HEK293 (cell line): ENCODE data around the gene KRTAP23-1.

Experiments
- CTCF ChIA-PET: fragments of 350-600 bp; formaldehyde crosslinking; extraction: SDS; loops from one replicate; lab custom pipeline; 2021; ENCODE audit warnings: antibody characterized with exemption; lab: Yijun Ruan, JAX
- POLR2A ChIA-PET: fragments of 300-600 bp; formaldehyde crosslinking; extraction: SDS; loops from one replicate; lab custom pipeline; 2020; ENCODE audit warnings: antibody characterized with exemption, inconsistent platforms; lab: Yijun Ruan, JAX
- H3K27ac ChIP-seq: fragments of 200-500 bp; sonication (Bioruptor generic); 2 replicates; pipeline ENCODE4 v1.5.1; 2014; ENCODE audit warnings: low read depth, low read length, control low read depth, inconsistent platforms; ENCODE audit errors: extremely low read depth
- H3K36me3 ChIP-seq, 2 experiments: fragments of 200-500 bp in 1 of 2; sonication (Bioruptor generic) in 1 of 2; 1 replicate in 1 of 2; 2 replicates in 1 of 2; pipeline ENCODE4 v1.5.1; 2014 to 2017; ENCODE audit warnings: inconsistent platforms in 2 of 2, low read length in 2 of 2; ENCODE audit not compliant: control insufficient read depth in 2 of 2, insufficient read depth in 1 of 2
- H3K4me1 ChIP-seq: fragments of 200-500 bp; sonication (Bioruptor generic); 2 replicates; pipeline ENCODE4 v1.5.1; 2014; ENCODE audit warnings: mild to moderate bottlenecking, low read length, inconsistent platforms; ENCODE audit not compliant: control insufficient read depth, insufficient read depth
- H3K4me3 ChIP-seq: 2 replicates; pipeline ENCODE4 v1.5.1; 2011; ENCODE audit warnings: low read depth, mild to moderate bottlenecking, control low read depth, low read length, moderate library complexity
- H3K9me3 ChIP-seq: fragments of 200-500 bp; sonication (Bioruptor generic); 2 replicates; pipeline ENCODE4 v1.5.1; 2014; ENCODE audit warnings: low read depth, low read length, inconsistent platforms; ENCODE audit not compliant: control insufficient read depth, insufficient read depth
- BCL11A ChIP-seq: fragments of 450-650 bp; formaldehyde crosslinking; IDR thresholded peaks from 2 replicates; pipeline ENCODE4 v1.5.1; 2016; ENCODE audit warnings: low read depth, missing biosample characterization, missing genetic modification characterization
- KLF8 ChIP-seq: fragments of 450-650 bp; formaldehyde crosslinking; IDR thresholded peaks from 2 replicates; pipeline ENCODE4 v1.5.1; 2016; ENCODE audit warnings: missing biosample characterization, missing genetic modification characterization
- MYNN ChIP-seq: fragments of 450-650 bp; formaldehyde crosslinking; IDR thresholded peaks from 2 replicates; pipeline ENCODE4 v1.5.1; 2016; ENCODE audit warnings: missing biosample characterization, missing genetic modification characterization, borderline replicate concordance
- PBX3 ChIP-seq: sonication (generic); formaldehyde crosslinking; IDR thresholded peaks from 2 replicates; pipeline ENCODE4 v1.8.1; 2022; ENCODE audit warnings: mild to moderate bottlenecking, moderate library complexity, missing genetic modification reagents
- REST ChIP-seq: fragments of 450-650 bp; formaldehyde crosslinking; IDR thresholded peaks from 2 replicates; pipeline ENCODE4 v1.5.1; 2016; ENCODE audit warnings: missing biosample characterization, missing genetic modification characterization
- ZBTB20 ChIP-seq: fragments of 450-650 bp; formaldehyde crosslinking; IDR thresholded peaks from 2 replicates; pipeline ENCODE4 v1.5.1; 2016; ENCODE audit warnings: missing biosample characterization, missing genetic modification characterization
- ZFP3 ChIP-seq: fragments of 450-650 bp; formaldehyde crosslinking; IDR thresholded peaks from 2 replicates; pipeline ENCODE4 v1.5.1; 2016; ENCODE audit warnings: low read depth, missing biosample characterization, missing genetic modification characterization
- ZFP69B ChIP-seq: fragments of 450-650 bp; formaldehyde crosslinking; IDR thresholded peaks from 2 replicates; pipeline ENCODE4 v1.5.1; 2016; ENCODE audit warnings: missing biosample characterization, missing genetic modification characterization
- ZNF133 ChIP-seq: fragments of 450-650 bp; formaldehyde crosslinking; IDR thresholded peaks from 2 replicates; pipeline ENCODE4 v1.5.1; 2016; ENCODE audit warnings: missing biosample characterization, missing genetic modification characterization
- ZNF148 ChIP-seq: fragments of 450-650 bp; formaldehyde crosslinking; IDR thresholded peaks from 2 replicates; pipeline ENCODE4 v1.5.0; 2017; ENCODE audit warnings: missing biosample characterization, missing genetic modification characterization, borderline replicate concordance
- ZNF155 ChIP-seq: fragments of 450-650 bp; formaldehyde crosslinking; IDR thresholded peaks from 2 replicates; pipeline ENCODE4 v1.5.1; 2016; ENCODE audit warnings: missing biosample characterization, missing genetic modification characterization
- ZNF202 ChIP-seq: fragments of 450-650 bp; formaldehyde crosslinking; IDR thresholded peaks from 2 replicates; pipeline ENCODE4 v1.5.1; 2016; ENCODE audit warnings: missing biosample characterization, missing genetic modification characterization, borderline replicate concordance
- ZNF221 ChIP-seq: fragments of 450-650 bp; formaldehyde crosslinking; IDR thresholded peaks from 2 replicates; pipeline ENCODE4 v1.5.1; 2017; ENCODE audit warnings: missing biosample characterization, missing genetic modification characterization, borderline replicate concordance
- ZNF24 ChIP-seq: fragments of 450-650 bp; formaldehyde crosslinking; IDR thresholded peaks from 2 replicates; pipeline ENCODE4 v1.5.1; 2016; ENCODE audit warnings: missing biosample characterization, missing genetic modification characterization
- ZNF354C ChIP-seq: fragments of 450-650 bp; formaldehyde crosslinking; IDR thresholded peaks from 2 replicates; pipeline ENCODE4 v1.5.1; 2016; ENCODE audit warnings: missing biosample characterization, missing genetic modification characterization, low read depth, borderline replicate concordance
- ZNF398 ChIP-seq: fragments of 450-650 bp; formaldehyde crosslinking; IDR thresholded peaks from 2 replicates; pipeline ENCODE4 v1.5.1; 2017; ENCODE audit warnings: missing biosample characterization, missing genetic modification characterization
- ZNF501 ChIP-seq: fragments of 450-650 bp; formaldehyde crosslinking; IDR thresholded peaks from 2 replicates; pipeline ENCODE4 v1.5.1; 2016; ENCODE audit warnings: missing biosample characterization, missing genetic modification characterization
- ZNF529 ChIP-seq: fragments of 450-650 bp; formaldehyde crosslinking; IDR thresholded peaks from 2 replicates; pipeline ENCODE4 v1.5.1; 2017; ENCODE audit warnings: missing genetic modification characterization, missing biosample characterization; ENCODE audit not compliant: insufficient replicate concordance
- ZNF621 ChIP-seq: fragments of 450-650 bp; formaldehyde crosslinking; IDR thresholded peaks from 2 replicates; pipeline ENCODE4 v1.5.1; 2017; ENCODE audit warnings: missing biosample characterization, missing genetic modification characterization
- ZNF670 ChIP-seq: fragments of 450-650 bp; formaldehyde crosslinking; IDR thresholded peaks from 2 replicates; pipeline ENCODE4 v1.5.1; 2016; ENCODE audit warnings: missing biosample characterization, missing genetic modification characterization, low read depth
- ZNF677 ChIP-seq: fragments of 450-650 bp; IDR thresholded peaks from 2 replicates; pipeline ENCODE4 v1.5.0; 2018; ENCODE audit warnings: missing biosample characterization, mild to moderate bottlenecking, missing genetic modification characterization, moderate library complexity
- ZNF704 ChIP-seq: fragments of 450-650 bp; formaldehyde crosslinking; IDR thresholded peaks from 2 replicates; pipeline ENCODE4 v1.5.1; 2016; ENCODE audit warnings: missing biosample characterization, missing genetic modification characterization
- ZNF791 ChIP-seq: fragments of 450-650 bp; formaldehyde crosslinking; IDR thresholded peaks from 2 replicates; pipeline ENCODE4 v1.5.1; 2016; ENCODE audit warnings: missing biosample characterization, missing genetic modification characterization
- ZNF792 ChIP-seq: fragments of 450-650 bp; formaldehyde crosslinking; IDR thresholded peaks from 2 replicates; pipeline ENCODE4 v1.5.1; 2016; ENCODE audit warnings: missing biosample characterization, missing genetic modification characterization

Gene KRTAP23-1

GRCh38 chr21:30337276-30337744 is 11.1 kb downstream of the KRTAP23-1 start, which contains the start of gene KRTAP27-1:
Gene KRTAP27-1, minus strand, starts transcription at chr21:30337694. Its CDS starts 26 bp downstream, at chr21:30337668.
- H3K36me3 ChIP-seq, result no peaks in the 10 kb centered on the region
- H3K27ac ChIP-seq, result no peak within 1 kb of the TSS
- CTCF ChIA-PET, result interaction anchor here (0.6 to 2.4 kb wide), 6 partner anchors 72 to 749 kb away, joined by 3 to 8 read pairs (median 4); no protein-coding TSS in a partner anchor
- TF ChIP-seq ZNF398 (tag by site-specific recombination) (no peak), ZFP69B (tag by site-specific recombination) (no peak), ZNF621 (no peak), ZFP3 (tag by site-specific recombination) (no peak), ZNF24 (no peak), PBX3 (CRISPR knock-in tag) (no peak), ZNF501 (tag by site-specific recombination) (no peak), ZNF155 (tag by site-specific recombination) (no peak), ZNF221 (tag by site-specific recombination) (no peak), BCL11A (tag by site-specific recombination) (no peak), ZBTB20 (no peak)
- TF ChIP-seq, all 188 proteins: peak for 0
- no peaks in the 10 kb centered on the region for H3K9me3 ChIP-seq
- no peak within 1 kb of the TSS for H3K4me3 ChIP-seq
- POLR2A ChIA-PET, result no interaction called here
- H3K4me1 ChIP-seq, result no peaks in the 10 kb centered on the region

GRCh38 chr21:30336596-30336995 is 11.8 kb downstream of the KRTAP23-1 start:
- H3K27ac ChIP-seq, result no peak overlapping the region
- ChIA-PET CTCF (interaction anchor here (0.6 to 2.4 kb wide), 3 partner anchors 72 to 101 kb away, joined by 3 to 8 read pairs (median 7); no protein-coding TSS in a partner anchor), POLR2A (no interaction called here)
- H3K36me3 ChIP-seq, result no peaks in the 10 kb centered on the region
- no peaks in the 10 kb centered on the region for H3K4me1 ChIP-seq
- no peak overlapping the region for H3K4me3 ChIP-seq
- H3K9me3 ChIP-seq, result no peaks in the 10 kb centered on the region
- TF ChIP-seq ZNF791, result no peak
- no peak for TF ChIP-seq KLF8 (tag by site-specific recombination)
- no peak for TF ChIP-seq ZNF677 (tag by site-specific recombination)
- no peak for TF ChIP-seq MYNN (tag by site-specific recombination)
- no peak for TF ChIP-seq ZNF792 (tag by site-specific recombination)
- TF ChIP-seq ZNF529 (tag by site-specific recombination), result no peak
- no peak for TF ChIP-seq ZNF133 (tag by site-specific recombination)
- TF ChIP-seq ZNF670 (tag by site-specific recombination), result no peak
- TF ChIP-seq ZNF704, result no peak
- no peak for TF ChIP-seq REST (tag by site-specific recombination)
- TF ChIP-seq ZNF202 (tag by site-specific recombination), result no peak
- TF ChIP-seq ZNF354C (tag by site-specific recombination), result no peak
- no peak for TF ChIP-seq ZNF148 (tag by site-specific recombination)
